ENCODE measurements around the gene SIPA1L2. TPM values are rescaled to one million over a fixed set of nuclear protein-coding genes. Genes with fewer than 3 reads are reported as not detected.
"Not testable (repeated sequence)": the region's sequence is repeated elsewhere in the genome, so short reads cannot be mapped to it uniquely, and the experiment has no call there.

The SIPA1L2 gene
- total RNA-seq, 1 donor from 2014 or later = 36.7 TPM

DNA sequence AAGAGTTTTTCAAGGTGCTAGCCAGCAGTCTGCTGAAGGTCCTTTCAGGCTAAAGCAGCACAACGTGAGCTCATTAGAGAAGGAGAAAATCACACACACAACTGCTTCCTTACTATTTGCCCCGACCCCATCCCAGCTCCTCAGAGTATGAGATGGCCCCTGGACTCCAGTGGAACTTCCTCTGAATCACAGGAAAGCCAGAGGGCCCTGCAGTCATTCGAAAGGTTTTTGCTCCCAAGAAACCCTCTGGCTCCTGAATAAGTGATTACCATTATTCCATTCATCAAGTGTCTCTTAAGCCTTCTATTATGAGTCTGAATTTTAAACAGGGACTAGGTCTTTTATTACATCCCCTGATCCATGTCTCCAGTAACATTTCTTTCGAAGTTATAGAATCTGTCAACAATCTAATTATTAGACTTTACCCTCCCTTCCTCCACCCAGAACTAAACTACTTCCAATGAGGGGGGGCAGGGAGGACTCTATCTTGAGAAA lies 14.6 kb downstream of the SIPA1L2 start:
- DNase-seq = no peak

DNA sequence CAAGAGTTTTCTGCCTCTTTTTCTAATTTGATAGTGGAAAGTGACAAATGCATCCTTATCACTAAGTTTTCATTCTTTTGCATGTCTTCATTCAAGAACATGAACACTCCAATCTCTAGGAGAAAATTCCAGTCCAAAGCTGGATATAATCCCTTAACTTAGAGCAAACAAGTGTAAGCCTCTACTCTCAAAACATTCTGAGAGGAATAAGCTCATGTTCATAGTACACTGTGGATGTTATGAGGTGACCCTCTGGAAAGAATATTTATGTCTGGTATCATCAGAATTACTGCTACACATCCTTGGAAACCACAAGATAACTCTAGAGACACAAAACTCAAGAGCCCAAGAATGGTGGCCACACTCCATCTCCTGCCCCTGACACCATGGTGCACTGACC lies 15.1 kb downstream of the SIPA1L2 start:
- no peak for DNase-seq

DNA sequence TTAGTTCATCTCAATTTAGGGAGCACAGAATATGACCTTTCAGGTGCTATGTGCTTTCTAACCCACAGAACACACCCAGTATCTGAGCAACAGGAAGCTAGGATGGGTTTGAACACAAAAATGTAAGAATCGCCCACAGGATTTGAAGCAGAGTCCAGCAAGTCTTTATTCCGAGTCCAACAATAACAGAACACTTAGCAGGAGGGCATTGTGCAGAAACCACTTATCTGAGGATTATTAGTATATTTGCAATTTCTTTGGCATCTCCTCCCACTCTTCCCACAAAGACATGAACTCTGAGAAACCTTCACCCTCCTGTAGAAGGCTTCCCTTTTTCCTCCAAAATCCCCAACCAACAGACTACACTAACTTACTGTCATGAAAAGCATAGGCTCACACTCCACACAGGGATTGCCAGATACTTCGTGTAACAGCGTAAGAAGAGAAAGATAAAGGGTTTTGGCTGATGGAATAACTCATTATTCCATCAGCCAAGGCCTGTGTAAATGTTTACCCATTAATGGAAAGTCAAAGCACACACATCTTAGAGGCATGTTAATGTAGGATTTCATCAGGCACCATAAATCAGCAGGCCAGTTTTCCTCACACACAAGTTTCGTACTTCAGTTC lies 16.1 kb downstream of the SIPA1L2 start:
- DNase-seq = no peak

DNA sequence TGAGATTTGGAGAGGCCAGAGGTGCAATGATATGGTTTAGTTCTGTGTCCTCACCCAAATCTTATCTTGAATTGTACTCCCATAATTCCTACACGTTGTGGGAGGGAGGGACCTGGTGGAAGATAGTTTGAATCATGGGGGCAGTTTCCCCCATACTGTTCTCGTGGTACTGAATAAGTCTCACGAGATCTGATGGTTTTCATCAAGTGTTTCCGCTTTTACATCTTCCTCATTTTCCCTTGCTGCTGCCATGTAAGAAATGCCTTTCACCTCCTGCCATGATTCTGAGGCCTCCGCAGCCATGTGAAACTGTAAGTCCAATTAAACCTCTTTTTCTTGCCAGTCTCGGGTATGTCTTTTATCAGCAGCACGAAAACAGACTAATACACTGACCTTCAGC lies 17.1 kb downstream of the SIPA1L2 start:
- not testable (repeated sequence) for DNase-seq

DNA sequence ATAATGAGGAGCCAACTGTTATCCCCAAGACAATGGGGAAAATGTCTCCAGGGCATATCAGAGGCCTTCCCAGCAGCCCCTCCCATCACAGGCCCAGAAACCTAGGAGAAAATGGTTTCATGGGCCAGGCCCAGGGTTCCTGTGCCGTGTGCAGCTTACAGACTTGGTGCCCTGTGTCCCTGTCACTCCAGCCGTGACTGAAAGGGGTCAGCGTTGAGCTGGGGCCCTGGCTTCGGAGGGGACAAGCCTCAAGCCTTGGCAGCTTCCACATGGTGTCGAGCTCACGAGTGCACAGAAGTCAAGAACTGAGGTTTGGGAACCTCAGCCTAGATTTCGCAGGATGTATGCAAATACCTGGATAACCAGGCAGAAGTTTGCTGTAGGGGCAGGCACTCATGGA lies 18.1 kb downstream of the SIPA1L2 start:
- DNase-seq = no peak

- not testable (repeated sequence) for DNase-seq
Observed at GRCh38 chr1:232610902-232611745, 18.8 kb downstream of the SIPA1L2 start.

DNA sequence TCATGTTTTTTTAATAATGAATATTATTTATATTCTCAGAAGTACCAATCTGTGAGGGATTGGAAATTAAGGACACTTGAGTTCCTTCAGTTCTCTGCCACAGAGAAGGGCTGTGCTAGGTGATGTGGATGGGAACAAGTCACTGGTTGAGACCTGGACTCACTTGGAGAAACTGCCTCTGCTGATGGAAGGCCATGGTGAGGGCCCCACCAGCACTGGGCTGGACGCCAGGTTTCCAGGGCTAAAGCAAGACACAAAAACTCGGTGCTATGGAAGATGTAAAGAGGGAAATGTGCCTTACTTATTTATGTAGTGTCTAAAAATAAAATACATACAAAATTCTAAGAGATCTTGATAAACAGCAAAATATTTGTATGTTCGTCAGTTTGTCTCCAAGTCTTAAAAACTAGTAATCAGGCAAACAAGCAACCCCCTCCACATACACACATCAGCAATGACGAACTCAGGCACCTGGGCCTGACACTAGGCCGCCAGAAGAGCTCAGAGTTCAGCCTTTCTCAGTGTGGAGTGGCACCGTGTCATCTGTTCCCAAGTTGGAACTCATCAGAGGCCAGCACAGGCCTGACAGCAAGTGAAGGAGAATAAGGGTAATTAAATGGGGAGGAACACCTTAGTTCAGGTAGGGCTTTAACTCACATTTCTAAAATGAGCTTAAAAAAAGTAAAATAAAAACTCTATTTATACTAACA lies 19.6 kb downstream of the SIPA1L2 start:
- DNase-seq = no peak

DNA sequence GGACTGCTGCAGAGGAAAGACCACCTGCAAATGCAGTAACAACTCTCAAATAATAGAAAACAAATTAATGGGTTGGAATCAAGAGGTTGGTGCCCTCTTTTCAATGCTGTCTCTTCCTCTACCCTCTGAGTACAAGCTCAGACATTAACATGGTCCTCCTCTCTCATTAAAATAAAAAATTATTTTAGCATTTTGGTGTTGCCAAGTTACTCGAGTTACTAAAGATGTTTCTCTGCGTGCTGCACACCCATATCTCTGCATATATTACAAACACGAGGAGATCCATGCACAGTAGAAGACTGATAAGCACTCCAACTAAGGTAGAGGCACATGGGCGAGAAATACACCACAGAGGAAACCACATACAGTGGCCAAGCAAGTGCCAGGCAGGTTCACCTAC lies 21.5 kb downstream of the SIPA1L2 start:
- DNase-seq = no peak

- no peak for DNase-seq
Observed at GRCh38 chr1:232602622-232603021, 27.3 kb downstream of the SIPA1L2 start.

DNA sequence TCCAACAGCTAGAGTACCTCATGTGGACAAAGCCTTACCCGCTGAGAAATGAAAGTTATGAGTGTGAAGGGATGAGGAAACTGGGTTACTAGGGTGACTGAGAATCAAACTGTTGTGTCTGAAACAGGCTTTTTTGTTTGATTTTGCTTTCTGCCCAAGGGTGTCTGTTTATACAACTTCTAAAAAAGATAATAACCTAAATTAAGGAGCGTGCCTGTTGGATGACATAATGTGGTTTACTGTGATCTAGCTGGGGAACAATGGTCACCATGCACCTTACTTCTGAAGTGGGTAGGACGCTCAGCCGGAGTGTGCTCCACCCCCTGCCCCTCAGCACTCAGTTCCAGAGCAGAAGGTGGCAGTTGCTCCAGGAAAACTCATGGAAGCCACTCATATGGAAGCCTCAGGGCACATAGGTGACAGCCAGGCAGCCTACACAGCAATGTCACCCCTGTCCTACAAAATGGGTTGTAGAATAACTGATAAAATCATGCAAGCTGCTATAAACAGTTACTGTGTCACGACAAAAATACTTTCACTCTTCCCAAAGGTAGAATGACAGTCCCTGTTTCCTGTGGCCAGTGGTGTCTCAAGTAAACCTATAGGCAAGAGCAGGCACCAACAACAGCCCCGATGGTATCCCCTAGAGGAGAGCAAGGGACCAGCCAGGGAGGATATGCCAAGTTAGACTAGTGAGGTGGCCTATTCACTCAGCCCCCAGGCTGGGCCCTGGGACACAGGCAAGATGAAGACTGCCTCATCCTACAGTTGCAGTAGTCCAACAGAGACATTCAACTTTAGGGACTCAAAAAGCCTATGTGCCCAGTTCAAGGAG lies 29.3 kb downstream of the SIPA1L2 start:
- DNase-seq = no peak

DNA sequence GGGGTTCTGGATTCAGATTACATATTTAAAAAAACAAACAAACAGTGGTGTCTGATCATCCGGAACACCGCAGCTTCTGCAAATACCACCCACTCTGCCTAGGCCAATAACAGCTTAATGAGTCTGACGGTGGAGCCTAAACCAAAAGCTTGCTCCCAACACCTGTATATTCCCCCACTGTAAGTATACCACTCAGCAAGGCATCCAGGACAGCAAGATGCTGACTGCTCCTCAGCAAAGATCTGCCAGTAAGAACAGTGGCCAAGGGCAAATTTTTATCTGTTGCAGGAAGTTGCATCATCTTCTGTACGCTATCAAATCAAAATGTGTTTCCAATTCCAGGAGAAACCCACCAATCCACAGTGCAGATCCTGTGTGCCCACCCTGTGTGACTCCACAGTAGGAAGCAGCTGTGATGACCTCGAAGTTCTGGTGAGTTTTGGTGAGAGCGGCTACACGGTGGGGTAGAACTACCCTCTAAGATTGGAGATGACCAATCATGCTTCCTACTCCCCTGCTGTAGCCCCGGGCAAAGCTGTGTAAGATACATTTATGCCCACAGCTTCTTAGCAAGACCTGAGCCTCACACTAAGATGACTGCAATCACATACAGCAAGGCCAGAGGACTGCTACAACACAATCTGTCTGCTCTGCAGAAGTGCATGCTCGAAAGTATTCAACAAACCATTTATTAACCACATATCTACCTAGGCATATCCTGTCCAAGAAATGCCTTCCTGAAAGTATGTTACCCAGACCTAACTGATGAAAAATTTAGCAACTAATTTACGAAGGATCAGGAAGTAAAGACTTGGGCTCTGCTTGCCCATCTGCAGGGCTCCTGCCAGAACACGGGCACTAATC lies 30.5 kb downstream of the SIPA1L2 start:
- no peak for DNase-seq

- DNase-seq = no peak
Observed at GRCh38 chr1:232598837-232599177, 31.1 kb downstream of the SIPA1L2 start.

- DNase-seq = no peak
Observed at GRCh38 chr1:232598133-232598532, 31.8 kb downstream of the SIPA1L2 start.

- no peak for DNase-seq
Observed at GRCh38 chr1:232597721-232598120, 32.2 kb downstream of the SIPA1L2 start.

DNA sequence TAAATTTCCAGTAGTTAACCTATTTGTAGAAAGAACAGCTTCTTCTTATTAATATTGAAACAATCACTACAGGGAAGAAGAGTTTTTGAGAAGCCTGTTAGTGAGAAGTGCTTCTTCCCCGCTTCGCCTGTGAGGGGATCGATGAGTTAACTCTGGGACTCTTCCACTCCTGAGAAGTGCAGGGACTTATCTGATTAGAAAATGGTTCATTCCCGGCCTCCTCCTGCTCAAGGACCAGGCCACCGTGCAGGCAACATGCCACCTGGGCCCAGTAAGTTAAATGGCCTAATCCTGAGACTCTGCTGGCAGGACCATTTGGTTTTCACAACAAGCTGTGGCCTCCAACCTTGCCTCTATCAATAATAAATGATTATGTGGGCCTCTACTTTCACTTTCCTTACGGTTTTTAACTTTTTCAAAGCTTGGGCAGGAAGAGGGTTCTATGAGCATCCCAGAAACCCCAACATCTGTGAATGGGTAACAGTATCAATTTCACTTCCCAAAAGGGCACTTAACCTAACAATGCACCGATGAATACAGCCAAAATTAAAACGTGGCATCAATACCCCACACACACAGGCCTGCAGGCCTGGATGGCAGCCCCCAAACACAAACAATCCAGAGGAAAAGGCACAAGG lies 33.1 kb downstream of the SIPA1L2 start:
- DNase-seq = no peak

DNA sequence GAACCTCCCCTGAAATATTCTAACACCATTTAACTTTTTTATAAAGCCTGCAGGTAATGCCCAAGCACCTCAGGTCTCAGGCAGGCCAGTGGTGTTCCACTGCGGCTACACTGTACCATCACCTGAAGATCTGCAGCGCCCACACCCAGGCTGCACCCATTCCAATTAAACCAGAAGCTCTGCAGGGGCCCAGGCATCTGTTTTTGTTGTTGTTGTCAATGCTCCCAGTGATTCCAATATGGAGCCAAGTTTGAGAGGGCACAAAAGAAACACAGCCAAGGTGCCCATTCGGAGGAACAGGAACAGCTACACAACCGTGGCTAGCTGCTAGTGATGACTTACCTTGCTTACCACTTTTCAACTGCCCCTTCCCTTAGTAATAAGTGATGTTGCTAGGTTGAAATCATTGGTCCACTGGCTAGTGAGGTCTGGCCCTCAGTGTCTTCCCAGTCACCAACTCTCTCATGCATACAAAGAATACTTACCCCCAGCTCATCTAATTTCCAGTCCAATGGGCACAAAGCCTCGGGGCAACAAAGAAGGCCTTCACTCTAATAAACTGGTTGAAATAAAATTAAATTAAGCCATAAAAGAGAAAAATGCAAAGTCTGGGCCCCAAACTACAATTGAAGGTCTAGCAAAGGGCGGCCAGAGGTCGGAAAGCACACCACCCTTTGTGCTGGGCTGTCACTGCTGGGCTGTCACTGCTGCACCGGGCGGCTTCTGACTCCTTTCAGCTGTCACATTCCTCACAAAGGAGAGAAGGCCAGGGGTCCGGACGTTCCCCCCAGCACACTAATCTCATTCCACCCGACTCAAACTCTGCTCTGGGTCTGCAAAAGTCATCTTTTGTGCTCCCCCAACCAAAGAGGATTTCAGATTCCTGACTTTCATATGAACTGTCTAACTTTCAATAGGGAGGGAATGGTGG lies 34.9 kb downstream of the SIPA1L2 start:
- no peak for DNase-seq

DNA sequence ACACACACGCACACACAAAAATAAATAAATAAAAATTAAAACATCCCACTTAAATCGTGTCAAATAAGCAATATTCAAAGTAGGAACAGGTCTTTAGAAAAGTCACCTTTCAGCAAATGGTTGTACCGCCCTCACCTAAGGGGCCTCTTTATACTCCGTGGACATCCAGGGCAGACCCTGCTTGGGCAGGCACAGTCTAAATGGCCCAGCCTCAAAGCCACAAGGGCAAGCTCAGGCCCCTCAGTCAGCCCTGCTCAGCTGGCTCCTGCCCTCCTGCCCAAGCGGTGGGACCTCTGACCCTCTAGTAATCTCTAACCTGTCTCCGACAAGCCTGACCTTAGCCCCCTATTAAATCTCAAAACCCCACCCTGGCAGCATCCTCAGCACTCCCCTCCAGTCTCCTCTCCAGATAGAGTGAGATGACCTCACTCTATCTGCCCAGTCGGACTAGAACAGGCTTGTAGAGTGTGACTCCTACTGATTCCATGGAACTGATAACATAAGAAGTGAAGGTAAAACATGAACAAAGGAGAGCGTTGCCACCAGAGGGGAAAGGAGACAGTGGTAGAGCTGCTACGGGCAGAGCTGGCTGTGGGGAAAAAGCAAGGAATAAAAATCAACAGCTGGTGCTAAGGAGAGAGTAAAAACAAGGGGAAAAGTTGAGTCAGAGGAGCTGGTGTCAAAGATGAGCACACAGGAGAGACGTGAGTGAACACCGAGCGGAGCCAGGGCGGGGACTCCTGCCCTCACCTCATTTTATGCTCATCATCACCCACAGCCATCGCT lies 36.0 kb downstream of the SIPA1L2 start:
- no peak for DNase-seq

- no peak for DNase-seq
Observed at GRCh38 chr1:232591344-232591743, 38.6 kb downstream of the SIPA1L2 start.

DNA sequence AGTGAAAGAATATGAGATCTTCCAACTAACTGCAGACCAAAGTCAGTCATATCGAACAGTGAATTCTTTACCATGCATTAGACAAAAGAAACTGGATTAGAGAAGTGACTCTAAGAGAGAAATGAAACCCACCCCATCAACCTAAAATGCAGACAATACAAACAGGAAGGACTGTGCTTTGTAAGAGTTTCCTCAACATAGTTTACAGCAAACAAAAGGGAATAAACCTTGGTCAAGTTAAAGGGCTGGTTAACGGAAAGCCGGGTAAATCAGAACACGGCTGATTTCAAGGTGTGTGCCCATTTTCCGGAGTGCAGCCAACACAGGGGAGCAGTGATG lies 39.2 kb downstream of the SIPA1L2 start:
- DNase-seq = no peak

Data from occipital lobe (tissue), 2 donors.